ENCODE measurements around the gene C19orf38.
A peak's percentile ranks its signal among the peaks of the same experiment; 100 is the strongest.

C19orf38 gene

GRCh38 chr19:10895920-10896319, 47.7 kb downstream of the C19orf38 start:
- Mint-ChIP-seq H3K36me3 (ENCODE audit: low read depth) (peaks cover 8% of the 10 kb centered on the region), H3K4me3 (no peak overlapping the region), H3K9me3 (no peaks in the 10 kb centered on the region), H3K27me3 (ENCODE audit: low read depth) (no peaks in the 10 kb centered on the region), H3K4me1 (peaks cover 45% of the 10 kb centered on the region), H3K27ac (peak overlapping the region in 1 of 3 experiments; percentile 81)
- peak in 1 of 3 experiments; percentile 11 for TF ChIP-seq CTCF (IDR thresholded peaks at IDR 0.05; ENCODE audit: unreplicated experiment in 3 of 3)

DNA sequence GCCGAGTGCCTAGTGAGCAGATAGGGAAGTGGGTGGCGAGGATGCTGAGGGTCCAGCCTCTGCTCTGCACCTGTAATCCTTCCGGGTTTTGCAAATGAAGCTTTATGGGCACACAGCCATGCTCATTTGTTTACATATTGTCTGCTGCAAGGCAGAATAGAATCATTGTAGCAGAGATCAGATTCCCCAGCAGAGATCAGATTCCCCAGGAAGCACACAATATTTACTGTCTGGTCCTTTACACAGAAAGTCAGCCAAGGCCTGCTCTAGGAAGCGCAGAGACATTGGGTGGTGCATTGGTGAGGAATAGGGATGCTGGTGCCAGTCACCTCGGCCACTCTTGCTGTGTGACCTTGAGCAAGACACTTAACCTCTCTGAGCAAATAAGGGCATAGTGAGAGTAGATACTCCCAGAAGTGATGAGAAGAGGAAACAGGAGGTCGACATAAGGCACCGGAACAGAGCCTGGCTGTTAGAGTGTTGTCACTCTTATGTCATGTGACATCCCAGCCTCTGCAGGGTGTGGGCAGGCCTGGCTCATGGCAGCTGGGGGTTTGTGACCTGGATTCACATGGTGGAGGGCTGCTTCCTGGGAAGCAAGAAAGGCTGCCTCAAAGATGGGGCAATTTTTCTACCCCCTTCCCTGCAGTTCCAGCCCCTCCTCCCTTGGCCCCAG, 48.8 kb downstream of the C19orf38 start:
- peaks cover 8% of the 10 kb centered on the region for H3K36me3 Mint-ChIP-seq (ENCODE audit: low read depth)
- H3K4me1 Mint-ChIP-seq = peaks cover 34% of the 10 kb centered on the region
- H3K9me3 Mint-ChIP-seq = no peaks in the 10 kb centered on the region
- H3K4me3 Mint-ChIP-seq = no peak overlapping the region
- H3K27ac Mint-ChIP-seq = peak overlapping the region; percentile 62 to 81 (median 71)
- TF ChIP-seq CTCF (IDR thresholded peaks at IDR 0.05; ENCODE audit: unreplicated experiment in 3 of 3) = no peak
- no peaks in the 10 kb centered on the region for H3K27me3 Mint-ChIP-seq (ENCODE audit: low read depth)

DNA sequence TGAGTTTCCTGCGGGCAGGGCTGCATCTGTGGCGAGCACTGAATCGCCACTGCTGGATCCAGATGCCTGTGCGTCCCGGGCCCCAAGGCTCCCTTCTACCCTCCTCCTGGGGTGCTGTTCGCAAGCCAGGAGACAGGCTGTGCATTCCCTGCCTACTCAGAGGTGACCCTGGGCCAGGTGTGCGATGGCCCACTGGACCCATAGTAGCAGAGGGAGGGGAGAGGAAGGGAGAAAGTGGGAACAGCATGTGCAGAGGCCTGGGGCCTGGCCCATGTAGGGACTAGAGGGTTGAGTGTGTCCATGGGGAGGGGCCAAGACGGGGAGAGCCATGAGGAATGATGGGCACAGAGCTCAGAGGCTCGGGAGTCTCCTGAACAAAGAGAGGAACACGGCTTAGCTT, 50.4 kb downstream of the C19orf38 start:
- H3K36me3 Mint-ChIP-seq (ENCODE audit: low read depth) = peaks cover 21% of the 10 kb centered on the region
- H3K9me3 Mint-ChIP-seq = peaks cover 5% of the 10 kb centered on the region
- H3K27me3 Mint-ChIP-seq (ENCODE audit: low read depth) = no peaks in the 10 kb centered on the region
- H3K27ac Mint-ChIP-seq = no peak overlapping the region
- TF ChIP-seq CTCF (IDR thresholded peaks at IDR 0.05; ENCODE audit: unreplicated experiment in 3 of 3) = no peak
- peaks cover 27% of the 10 kb centered on the region for H3K4me1 Mint-ChIP-seq
- H3K4me3 Mint-ChIP-seq = no peak overlapping the region

DNA sequence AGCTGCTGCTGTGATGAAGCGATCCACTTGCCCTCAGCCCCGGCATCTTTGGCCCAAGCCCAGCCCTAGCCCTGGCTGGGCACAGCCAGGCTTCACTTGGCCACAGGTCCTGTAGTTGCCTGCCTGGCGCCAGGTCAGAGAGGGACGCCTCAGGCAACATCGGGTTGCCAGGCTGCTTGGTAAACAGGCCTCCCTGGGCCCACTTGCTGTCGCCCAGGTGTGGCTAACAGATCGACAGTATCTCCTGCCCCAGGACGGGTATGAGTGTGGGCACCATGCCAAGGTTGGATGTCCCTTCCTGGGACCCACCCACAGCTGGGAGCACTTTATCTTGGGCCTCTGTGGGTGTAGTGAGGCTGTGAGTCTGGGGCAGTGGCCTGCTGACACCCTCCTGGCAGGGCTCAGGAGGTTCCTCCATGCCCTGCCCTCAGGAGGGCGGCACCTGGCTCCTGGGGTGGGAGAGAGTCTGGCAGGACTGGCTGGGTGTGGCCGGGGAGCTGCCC, 51.0 kb downstream of the C19orf38 start:
- TF ChIP-seq CTCF (IDR thresholded peaks at IDR 0.05; ENCODE audit: unreplicated experiment in 3 of 3) = no peak
- no peak overlapping the region for H3K4me3 Mint-ChIP-seq
- peaks cover 5% of the 10 kb centered on the region for H3K9me3 Mint-ChIP-seq
- no peaks in the 10 kb centered on the region for H3K27me3 Mint-ChIP-seq (ENCODE audit: low read depth)
- peaks cover 21% of the 10 kb centered on the region for H3K4me1 Mint-ChIP-seq
- H3K27ac Mint-ChIP-seq = no peak overlapping the region
- H3K36me3 Mint-ChIP-seq (ENCODE audit: low read depth) = peaks cover 25% of the 10 kb centered on the region

- H3K9me3 Mint-ChIP-seq = peaks cover 4% of the 10 kb centered on the region
- H3K27me3 Mint-ChIP-seq (ENCODE audit: low read depth) = no peaks in the 10 kb centered on the region
- H3K4me1 Mint-ChIP-seq = no peaks in the 10 kb centered on the region
- H3K36me3 Mint-ChIP-seq (ENCODE audit: low read depth) = peaks cover 28% of the 10 kb centered on the region
- H3K27ac Mint-ChIP-seq = no peak overlapping the region
- H3K4me3 Mint-ChIP-seq = no peak overlapping the region
- TF ChIP-seq CTCF (IDR thresholded peaks at IDR 0.05; ENCODE audit: unreplicated experiment in 3 of 3) = no peak
Observed at GRCh38 chr19:10907925-10908324, 59.7 kb downstream of the C19orf38 start.

DNA sequence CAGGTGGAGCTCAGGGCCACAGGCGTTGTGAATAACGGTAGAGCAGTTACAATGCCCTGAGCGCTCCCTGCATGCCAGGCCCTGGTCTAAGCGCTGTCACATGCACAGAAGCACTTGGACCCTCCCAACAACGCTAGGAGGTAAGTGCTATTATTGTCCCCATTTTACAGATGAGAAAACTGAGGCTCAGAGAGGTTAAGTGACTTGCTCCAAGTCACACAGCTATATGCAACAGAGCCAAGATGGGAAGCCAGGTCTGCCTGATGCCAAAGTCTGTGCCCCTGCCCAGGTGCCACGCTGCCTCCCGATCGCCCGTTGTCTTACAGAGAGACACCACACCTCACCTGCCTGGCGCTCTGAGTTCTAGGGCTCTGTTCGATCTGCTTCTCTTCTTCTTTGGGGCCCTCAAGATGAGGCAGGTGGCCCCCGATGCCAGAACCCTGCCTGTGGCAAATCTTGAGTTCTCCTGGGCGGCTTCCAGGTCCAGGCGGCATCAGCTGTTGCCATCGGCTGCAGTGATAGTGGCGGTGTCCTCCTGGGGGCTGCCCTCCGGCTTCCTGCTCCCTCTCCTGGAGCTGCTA, 60.3 kb downstream of the C19orf38 start:
- Mint-ChIP-seq H3K27me3 (ENCODE audit: low read depth) (no peaks in the 10 kb centered on the region), H3K36me3 (ENCODE audit: low read depth) (peaks cover 22% of the 10 kb centered on the region), H3K4me1 (no peaks in the 10 kb centered on the region), H3K4me3 (no peak overlapping the region), H3K27ac (no peak overlapping the region), H3K9me3 (no peaks in the 10 kb centered on the region)
- no peak for TF ChIP-seq CTCF (IDR thresholded peaks at IDR 0.05; ENCODE audit: unreplicated experiment in 3 of 3)

All from nephron (organoid).